Measurements from ENCODE around the gene EIF2AK2.

GRCh38 chr2:37100054-37100453 is 56.7 kb downstream of the EIF2AK2 start:
- TF ChIP-seq, protein P1, sequence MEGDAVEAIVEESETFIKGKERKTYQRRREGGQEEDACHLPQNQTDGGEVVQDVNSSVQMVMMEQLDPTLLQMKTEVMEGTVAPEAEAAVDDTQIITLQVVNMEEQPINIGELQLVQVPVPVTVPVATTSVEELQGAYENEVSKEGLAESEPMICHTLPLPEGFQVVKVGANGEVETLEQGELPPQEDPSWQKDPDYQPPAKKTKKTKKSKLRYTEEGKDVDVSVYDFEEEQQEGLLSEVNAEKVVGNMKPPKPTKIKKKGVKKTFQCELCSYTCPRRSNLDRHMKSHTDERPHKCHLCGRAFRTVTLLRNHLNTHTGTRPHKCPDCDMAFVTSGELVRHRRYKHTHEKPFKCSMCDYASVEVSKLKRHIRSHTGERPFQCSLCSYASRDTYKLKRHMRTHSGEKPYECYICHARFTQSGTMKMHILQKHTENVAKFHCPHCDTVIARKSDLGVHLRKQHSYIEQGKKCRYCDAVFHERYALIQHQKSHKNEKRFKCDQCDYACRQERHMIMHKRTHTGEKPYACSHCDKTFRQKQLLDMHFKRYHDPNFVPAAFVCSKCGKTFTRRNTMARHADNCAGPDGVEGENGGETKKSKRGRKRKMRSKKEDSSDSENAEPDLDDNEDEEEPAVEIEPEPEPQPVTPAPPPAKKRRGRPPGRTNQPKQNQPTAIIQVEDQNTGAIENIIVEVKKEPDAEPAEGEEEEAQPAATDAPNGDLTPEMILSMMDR (IDR thresholded peaks at IDR 0.05) = no peak
- no peak for TF ChIP-seq EP300 (IDR thresholded peaks at IDR 0.05)
